Measurements from ENCODE around the gene BTBD10.
"Not testable (repeated sequence)": the region's sequence is repeated elsewhere in the genome, so short reads cannot be mapped to it uniquely, and the experiment has no call there.

Gene BTBD10

DNA sequence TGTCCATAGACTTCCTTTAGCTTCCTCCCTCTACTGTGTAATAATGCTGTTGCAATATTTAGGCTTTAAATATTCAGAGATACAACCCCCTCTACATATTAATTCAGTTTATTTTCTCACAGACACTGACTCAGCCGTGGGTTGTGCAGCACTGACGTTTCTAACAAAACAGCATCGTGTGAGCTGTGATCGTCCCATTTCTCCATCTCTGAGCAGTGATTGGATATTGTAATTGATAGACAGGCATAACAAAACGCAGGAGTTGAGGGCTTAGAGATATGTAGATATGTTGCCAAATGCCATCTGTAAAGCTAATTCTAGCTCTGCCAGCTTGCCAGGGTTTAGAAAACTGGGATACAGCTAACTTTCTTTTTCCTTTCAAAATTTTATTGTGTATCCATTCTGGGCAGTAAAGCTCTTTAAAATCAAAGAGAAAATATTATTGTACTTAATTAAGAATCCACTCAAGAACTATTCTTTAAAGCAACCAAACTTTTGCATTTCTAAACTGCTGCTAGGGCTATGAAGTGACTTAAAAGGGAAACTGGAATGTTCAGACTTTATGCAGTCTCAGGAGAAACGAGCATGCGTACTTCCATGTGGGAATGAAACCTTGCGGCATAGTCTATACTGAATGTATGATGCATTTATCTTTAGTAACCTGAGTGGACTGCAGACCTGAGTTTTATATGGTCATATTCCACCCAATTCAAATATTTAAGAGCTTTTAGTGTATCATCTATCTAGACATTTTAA lies 22.7 kb downstream of the BTBD10 start:
- no peak for DNase-seq (ENCODE audit: low read depth in 2 of 2)

DNA sequence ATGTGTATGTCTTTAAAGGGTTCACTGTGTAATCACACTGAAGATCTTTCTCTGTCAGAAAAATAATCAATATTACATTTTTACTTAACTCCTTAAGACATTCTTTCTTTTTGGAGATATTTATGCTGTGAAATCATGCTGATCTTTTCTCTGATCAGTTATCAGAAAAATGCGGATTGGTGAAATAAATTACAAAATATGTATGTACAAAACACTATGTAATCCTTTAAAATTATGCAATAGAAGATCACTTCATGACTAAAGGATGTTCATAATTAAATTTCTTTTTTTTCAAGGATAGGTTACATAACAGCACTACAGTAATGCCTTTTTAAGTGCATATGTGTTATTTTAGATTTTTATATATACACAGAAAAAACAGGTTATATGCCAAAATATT lies 24.7 kb downstream of the BTBD10 start:
- no peak for DNase-seq (ENCODE audit: low read depth in 2 of 2)

DNA sequence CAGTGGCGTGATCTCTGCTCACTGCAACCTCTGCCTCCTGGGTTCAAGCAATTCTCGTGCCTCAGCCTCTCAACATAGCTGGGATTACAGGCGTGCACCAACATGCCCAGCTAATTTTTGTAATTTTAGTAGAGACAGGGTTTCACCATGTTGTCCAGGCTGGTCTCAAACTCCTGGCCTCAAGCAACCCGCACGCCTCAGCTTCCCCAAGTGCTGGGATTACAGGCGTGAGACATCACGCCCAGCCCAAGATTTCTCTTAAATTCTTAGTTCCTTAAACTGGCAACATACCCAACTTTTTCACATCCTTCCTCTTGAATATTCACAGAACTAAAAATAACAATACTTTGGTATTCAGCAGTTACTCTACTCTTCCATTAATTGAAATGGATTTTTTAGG lies 26.2 kb downstream of the BTBD10 start:
- not testable (repeated sequence) for DNase-seq (ENCODE audit: low read depth in 2 of 2)

DNA sequence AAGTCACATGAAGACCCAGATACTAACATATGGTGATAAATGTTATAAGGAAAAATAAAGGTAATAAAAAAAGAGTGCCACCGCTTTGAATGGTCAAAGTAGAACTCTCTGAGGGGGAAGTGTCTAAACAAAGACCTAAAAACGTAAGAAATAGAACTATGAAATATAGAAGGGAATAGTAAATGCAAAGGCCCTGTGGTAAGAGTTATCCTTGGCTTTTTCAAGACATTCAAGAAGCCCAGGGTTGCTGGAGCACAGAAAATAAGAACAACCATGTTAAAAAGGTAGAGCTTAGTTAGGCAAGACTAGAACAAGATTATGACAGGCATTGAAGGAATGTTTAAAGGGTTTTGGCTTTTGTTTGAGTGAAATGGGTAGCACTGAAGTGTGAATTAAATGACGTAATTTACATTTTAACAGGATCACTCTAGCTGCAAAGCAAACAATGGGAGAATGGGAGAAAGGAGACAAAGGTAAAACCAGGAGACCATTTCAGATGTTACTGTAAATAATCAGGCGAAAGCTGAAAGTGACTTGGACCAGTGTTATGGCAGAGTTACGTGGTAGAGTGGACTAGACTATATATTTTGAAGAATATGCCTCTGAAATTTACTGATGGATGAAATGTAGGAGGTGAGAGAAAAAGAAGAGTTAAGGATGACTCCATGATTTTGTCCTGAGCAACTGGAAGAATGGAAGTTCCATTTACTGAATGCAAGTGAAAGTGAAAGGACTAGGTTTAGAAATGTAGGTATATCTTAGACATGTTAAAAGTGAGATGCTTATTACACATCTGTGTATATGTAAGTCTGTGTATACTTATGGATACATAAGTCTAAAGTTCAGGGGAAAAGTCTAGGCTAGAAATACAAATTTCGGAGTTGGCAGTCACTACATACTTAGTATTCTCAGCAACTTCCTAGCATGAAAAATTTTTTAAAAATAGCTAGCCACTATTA lies 28.5 kb downstream of the BTBD10 start:
- no peak for DNase-seq (ENCODE audit: low read depth in 2 of 2)

DNA sequence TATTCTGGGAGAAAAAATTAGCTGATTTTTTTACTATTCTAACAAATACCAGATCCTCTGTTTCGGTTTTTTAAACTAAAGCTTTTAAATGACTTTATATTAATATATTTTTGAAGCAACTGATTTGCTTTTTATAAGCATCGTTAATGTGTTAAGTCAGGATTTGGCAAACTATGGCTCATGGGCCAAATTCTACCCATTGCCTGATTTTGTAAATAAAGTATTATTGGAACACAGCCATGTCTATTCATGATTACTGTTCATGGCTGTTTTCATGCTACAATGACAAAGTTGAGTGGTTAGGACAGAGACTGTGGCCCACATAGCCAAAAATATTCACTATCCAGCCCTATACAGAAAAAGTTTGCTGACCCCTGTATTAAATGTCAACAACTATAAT lies 29.6 kb downstream of the BTBD10 start:
- no peak for DNase-seq (ENCODE audit: low read depth in 2 of 2)

DNA sequence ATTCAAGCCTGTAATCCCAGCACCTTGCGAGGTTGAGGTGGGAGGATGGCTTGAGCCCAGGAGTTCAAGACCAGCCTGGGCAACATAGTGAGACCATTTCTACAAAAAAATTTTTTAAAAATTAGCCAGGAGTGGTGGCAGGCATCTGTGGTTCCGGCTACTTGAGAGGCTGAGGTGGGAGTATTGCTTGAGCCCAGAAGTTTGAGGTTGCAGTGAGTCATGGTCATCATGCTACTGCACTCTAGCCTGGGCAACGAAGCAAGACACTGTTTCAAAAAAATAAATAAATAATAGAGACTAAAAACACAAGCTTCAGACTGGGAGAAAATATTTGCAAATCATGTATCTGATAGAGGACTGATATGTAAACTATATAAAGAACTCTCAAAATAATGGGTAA lies 33.2 kb downstream of the BTBD10 start:
- no peak for DNase-seq (ENCODE audit: low read depth in 2 of 2)

DNA sequence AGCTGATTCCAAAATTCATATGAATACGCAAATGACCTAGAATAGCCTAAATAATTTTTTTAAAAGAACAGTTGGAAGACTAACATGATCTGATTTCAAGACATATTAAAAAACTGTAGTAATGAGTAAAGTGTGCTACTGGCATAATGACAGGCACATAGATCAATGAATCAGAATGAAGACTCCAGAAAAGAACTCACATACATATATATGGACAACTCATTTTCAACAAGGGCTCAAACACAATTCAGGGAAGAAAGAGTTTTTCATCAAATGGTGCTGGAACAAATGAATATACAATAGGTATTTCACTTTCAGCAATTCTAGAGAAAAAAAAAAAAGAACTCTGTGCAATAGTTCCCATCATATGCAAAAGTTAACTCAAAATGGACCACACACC lies 33.7 kb downstream of the BTBD10 start:
- no peak for DNase-seq (ENCODE audit: low read depth in 2 of 2)

DNA sequence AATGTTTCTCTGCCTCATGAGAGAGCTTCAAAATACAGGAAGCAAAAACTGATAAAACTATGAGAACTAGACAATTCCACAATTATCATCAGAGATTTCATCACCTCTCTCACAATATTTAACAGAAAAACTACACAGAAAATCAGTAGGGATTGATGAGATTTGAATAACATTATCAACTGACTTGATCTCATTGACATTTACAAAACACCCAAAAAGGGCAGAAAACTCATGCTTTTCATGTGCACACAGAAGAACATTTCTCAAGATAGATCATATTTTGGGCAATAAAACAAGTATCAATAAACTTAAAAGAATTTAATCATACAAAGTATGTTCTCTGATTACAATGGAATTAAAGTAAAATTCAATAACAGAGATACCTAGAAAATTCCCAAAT lies 35.6 kb downstream of the BTBD10 start:
- no peak for DNase-seq (ENCODE audit: low read depth in 2 of 2)

DNA sequence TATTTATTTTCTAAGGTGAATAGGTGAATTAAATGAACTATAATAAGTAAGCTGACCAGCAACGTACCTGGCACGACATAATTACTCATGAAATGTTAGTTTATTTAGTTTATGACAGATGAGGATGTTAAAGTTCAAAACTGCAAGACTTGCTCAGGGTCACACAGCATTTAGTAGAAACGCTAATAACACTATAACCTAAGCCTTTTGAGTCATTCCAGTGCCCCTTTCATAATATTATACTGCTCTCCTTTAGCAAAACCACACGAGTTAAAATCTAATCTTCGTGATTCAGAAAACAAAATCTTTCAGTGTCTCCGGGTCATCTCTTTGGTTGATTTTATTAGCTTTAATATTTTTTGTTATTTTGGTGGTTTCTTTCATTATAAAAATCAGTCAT lies 39.6 kb downstream of the BTBD10 start:
- DNase-seq (ENCODE audit: low read depth in 2 of 2), result no peak

DNA sequence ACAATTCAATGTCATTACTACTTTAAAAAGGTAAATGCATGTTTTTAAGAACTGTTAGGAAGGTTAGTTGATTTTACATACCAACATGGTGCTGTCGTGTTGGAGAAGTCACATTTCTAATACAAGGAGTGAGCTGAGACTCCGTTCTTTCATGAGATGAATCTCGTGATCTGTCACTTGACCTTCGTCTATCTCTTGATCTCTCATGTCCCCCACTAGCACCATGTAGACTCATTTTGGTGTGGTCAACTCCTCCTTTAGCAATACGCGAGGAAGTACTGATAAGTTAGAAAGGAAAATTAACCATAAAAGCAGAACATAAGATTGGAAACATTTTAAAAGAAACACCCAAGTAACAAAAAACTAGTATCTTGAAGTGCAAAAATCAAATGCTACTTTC lies 41.5 kb downstream of the BTBD10 start:
- no peak for DNase-seq (ENCODE audit: low read depth in 2 of 2)

DNA sequence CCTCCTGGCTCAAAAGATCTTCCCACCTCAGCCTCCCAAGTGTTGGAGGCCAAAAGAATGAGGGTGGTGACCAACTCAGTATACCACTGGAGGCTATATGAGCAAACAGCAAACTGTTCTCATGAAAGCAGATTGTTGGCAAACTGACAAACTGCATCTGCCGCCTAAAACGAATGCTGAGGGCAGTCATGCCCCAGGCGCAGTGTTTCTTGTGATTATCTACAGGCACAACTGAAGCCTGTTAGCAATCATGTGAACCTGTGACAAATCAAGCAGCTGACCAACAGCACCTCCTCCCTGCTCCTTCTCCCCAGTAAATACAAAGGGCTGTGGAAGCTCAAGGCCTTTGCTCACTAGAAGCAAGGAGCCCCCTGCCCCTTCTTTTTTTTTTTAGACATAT lies 47.8 kb downstream of the BTBD10 start:
- DNase-seq (ENCODE audit: low read depth in 2 of 2), result no peak

DNA sequence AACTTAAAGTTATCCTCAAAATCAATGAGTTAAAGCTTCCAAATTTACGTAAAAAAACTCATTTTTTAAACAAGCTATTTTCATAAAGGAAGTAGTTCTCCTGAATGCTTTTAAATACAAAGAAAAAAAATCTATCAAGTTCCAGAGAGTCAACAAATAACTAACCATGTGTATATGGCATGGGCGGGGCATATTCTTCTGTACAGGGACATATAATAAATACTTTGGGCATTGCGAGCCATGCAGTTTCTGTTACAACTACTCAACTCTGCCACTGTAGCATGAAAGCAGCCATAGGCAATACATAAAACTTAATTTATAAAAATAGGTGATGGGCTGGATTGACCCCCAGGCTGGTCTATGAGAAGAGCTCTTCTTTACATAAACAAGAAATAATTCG lies 57.8 kb downstream of the BTBD10 start:
- no peak for DNase-seq (ENCODE audit: low read depth in 2 of 2)

DNA sequence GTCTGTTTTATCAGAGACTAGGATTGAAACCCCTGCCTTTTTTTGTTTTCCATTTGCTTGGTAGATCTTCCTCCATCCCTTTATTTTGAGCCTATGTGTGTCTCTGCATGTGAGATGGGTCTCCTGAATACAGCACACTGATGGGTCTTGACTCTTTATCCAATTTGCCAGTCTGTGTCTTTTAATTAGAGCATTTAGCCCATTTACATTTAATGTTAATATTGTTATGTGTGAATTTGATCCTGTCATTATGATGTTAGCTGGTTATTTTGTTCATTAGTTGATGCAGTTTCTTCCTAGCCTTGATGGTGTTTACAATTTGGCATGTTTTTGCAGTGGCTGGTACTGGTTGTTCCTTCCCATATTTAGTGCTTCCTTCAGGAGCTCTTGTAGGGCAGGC lies 64.7 kb downstream of the BTBD10 start:
- DNase-seq (ENCODE audit: low read depth in 2 of 2), result not testable (repeated sequence)

DNA sequence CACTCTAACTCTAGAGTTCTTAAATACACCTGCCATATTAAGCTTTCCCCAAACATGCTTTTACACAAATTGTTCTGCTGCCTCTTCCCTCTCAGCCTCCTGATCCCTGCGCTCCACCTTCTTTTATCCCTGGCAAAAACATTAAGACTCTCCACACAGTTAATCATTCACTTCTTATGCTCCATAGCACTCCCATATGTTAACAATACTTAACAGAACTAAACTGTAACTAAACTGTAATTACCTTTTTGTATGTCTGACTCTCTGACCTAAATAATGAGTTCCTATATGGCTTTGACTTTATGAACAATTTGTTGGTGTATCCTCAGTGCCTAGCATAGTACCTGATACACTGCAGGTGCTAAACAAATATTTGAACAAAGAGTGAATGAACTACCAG lies 71.8 kb downstream of the BTBD10 start:
- DNase-seq (ENCODE audit: low read depth in 2 of 2), result no peak

DNA sequence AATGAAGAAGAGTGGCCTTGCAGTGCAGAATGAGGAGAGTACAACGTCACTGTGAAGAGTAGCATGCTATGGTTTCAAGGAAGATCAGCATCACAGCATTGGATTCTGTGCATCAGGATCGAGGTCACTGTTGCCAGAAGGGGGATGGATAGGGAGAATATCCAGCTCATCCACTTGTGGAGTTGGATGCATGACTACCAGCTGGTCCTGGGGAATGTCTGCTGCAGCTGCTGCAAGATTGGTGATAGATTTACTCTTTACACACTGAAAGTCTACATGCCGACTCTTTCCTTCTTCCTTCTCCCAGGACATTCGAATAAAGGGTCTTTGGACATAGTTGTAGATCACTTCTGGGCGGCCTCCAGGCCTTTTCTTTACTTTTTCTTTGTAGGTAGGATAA lies 74.3 kb downstream of the BTBD10 start:
- DNase-seq (ENCODE audit: low read depth in 2 of 2), result no peak

DNA sequence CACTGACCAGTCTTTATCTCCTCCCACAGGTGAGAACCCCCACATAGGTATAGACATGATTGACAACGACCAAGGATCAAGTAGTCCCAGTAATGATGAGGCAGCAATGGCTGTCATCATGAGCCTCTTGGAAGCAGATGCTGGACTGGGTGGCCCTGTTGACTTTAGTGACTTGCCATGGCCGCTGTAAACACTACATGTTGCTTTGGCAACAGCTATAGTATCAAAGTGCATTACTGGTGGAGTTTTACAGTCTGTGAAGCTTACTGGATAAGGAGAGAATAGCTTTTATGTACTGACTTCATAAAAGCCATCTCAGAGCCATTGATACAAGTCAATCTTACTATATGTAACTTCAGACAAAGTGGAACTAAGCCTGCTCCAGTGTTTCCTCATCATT lies 76.5 kb downstream of the BTBD10 start:
- DNase-seq (ENCODE audit: low read depth in 2 of 2), result no peak

DNA sequence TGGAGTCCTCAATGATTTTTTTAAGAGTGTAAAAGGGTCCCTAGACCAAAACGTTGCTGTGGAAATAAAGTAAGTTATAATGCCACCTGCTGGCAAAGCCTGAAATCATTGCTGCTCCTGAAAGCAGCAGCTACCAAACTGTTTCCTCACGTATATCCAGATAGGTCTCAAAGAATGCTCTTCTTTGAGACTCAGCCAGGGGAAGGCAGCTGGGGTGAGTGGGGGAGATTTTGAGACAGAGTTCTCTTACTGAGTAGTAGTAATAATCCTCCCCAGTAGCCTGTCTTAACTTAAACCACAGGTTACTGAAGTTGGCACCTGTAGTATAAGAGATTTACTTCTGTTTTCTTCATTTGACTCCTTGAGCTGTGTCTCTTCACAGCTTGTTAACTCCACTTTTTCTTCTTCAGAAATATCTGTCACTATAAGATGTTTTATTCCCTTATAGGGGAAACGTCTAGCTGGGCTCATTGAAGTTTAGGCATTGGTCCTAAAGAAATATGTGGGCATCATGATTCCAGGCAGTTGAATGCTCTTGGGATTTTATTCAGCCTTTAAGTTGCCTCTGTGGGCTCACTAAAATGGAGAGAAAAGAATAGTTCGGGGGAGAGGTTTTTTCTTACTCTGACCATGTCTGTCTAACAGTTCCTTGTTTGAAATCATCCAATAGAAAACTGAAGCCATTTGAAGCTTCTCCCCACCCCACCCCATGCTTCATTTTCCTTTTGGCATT lies 77.9 kb downstream of the BTBD10 start:
- no peak for DNase-seq (ENCODE audit: low read depth in 2 of 2)

DNA sequence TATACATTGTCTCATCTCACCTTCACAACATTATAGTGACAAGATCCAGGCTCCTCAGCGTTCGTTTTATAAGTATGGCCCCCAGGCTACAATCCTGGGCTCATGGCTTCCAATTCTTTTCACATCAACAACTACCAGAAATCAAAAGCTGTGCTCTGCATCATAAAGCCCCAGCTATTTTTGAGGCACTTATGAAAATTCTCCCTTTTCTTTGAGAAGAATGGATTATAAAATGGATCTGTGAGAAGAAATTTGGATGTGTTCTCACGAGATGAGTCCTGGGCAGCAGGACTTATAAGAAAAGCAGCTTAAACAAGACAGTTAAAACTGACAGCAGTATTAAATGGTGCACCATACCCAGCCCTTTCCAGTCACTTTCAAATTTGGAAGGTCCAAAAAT lies 80.3 kb downstream of the BTBD10 start:
- no peak for DNase-seq (ENCODE audit: low read depth in 2 of 2)

DNA sequence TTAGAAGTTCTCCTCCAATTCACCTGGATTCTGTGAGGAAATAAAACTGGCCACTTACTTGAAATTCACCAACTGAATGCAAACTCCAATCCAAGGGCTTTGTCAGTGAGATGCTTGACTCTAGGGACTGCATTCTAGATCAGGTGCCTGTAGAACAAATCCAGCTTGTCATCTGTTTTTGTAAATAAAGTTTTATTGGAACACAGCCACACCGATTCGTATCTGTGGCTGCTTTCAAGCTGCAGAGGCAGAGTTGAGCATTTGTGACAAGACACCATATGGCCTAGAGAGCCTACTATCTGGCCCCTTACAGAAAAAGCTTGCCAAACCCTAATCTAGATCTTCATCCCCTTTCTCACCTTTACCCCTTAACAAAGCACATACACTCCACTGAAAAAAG lies 82.3 kb downstream of the BTBD10 start:
- DNase-seq (ENCODE audit: low read depth in 2 of 2), result no peak

DNA sequence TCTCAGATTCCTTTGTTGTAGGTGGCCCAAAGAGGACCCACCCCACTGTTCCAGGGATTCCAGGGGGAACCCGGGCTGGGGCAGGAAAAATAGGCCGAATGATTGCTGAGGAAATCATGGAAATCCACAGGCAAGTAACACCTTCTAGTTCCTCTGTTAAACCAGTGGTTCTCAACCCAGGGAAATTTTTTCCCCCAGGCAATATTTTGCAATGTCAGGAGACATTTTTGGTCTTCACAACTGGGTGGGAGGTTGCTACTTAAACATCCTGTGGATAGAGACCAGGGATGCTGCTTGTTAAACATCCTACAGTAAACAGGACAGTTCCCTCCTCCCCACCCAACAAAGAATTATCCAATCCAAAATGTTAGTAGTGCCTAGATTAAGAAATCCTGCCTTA lies 84.7 kb downstream of the BTBD10 start:
- no peak for DNase-seq (ENCODE audit: low read depth in 2 of 2)

DNA sequence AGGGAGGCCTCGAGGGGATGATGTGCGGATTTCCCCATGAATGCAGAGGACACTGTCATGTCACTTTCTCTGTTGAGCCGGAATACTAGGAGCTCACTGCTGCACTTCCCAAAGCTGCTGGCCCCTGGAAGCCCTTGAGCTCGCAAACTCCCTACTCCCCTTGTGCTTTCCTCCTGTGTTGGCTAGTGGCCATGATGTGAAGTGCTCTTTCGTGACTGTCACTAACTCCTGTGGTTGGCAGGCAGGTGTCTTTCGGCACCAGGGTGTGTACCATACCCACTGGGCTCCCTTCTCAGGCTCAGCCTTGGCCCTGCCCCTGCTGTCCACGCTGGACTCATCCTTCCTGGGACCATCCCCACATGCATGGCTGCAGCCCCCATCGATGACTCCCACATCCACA lies 86.2 kb downstream of the BTBD10 start:
- no peak for DNase-seq (ENCODE audit: low read depth in 2 of 2)

DNA sequence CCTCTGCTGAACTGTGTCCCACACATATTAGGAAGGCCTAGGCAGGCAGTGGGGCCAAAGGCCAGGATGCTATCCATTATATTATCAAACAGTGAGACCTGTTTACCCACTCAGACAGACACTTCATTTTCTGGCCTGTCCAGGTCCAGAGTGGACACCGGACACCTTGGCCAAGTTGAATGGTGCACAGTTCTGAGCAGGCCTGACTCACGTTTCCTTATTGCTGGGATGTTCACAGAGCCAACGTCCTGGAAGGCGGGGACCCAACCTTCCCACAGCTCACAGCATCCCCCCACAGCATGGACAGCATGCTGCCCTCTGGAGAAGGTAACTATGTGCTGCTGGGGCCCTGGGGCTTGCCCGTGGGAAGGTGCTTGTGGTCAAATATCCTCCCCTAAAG lies 86.6 kb downstream of the BTBD10 start:
- no peak for DNase-seq (ENCODE audit: low read depth in 2 of 2)

DNA sequence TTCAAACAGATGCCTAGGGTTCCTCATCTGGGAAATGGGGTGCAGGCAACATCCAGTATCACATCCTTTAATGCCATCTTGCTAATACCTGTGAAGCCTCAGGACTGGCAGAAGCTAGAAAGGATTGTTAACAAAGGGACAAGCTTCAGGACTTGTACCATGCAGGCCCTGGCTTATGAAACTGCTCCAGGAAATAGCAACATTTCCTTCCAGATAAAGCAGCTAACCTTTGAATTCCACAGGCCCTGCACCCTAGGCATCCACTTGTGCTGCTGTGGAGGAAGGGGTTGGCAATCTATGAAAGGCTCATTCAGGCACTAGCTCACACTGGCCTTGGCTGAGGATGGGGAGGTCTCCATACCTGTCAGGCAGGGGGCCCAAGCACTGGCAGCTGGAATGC lies 87.2 kb downstream of the BTBD10 start:
- DNase-seq (ENCODE audit: low read depth in 2 of 2), result no peak
